Measurements from ENCODE around the gene HOXA4. TPM values are rescaled to one million over a fixed set of nuclear protein-coding genes. Genes with fewer than 3 reads are reported as not detected.

Gene HOXA4
- total RNA-seq, 1 experiment from 2014 or later = 2.0 TPM

- no peak overlapping the region for H3K4me3 ChIP-seq (replicated peaks in 1 of 2; ENCODE audit: low read depth in 1 of 2, low read length in 2 of 2)
- H4K20me1 ChIP-seq (ENCODE audit: insufficient read depth) = no peaks in the 10 kb centered on the region
- H3K27ac ChIP-seq (ENCODE audit: low read depth, low read length) = no peak overlapping the region
- H2AFZ ChIP-seq (ENCODE audit: low read depth, low read length, poor library complexity, severe bottlenecking) = no peak overlapping the region
- H3K36me3 ChIP-seq (ENCODE audit: control insufficient read depth in 1 of 2, insufficient read depth in 2 of 2, low read length in 2 of 2) = no peaks in the 10 kb centered on the region
- H3K27me3 ChIP-seq (ENCODE audit: insufficient read depth, low read length) = no peaks in the 10 kb centered on the region
- CTCF ChIA-PET = no interaction called here
- no peak for DNase-seq (ENCODE audit: low read depth, low spot score)
- H3K9me2 ChIP-seq (ENCODE audit: insufficient read depth) = no peaks in the 10 kb centered on the region
- TF ChIP-seq SP1 (IDR thresholded peaks at IDR 0.05; ENCODE audit: low read depth) (no peak), EZH2phosphoT487 (IDR thresholded peaks at IDR 0.05; ENCODE audit: borderline replicate concordance) (no peak), REST (IDR thresholded peaks at IDR 0.05; ENCODE audit: low read depth) (no peak), ZBTB33 (IDR thresholded peaks at IDR 0.05; ENCODE audit: extremely low read depth, insufficient replicate concordance, low read length) (no peak), CTCF (IDR thresholded peaks at IDR 0.05 in 2 of 3, conservative IDR thresholded peaks at IDR 0.05 in 1 of 3; ENCODE audit: borderline replicate concordance in 1 of 3, insufficient read depth in 1 of 3, low read depth in 2 of 3, low read length in 2 of 3) (no peak), EGR1 (IDR thresholded peaks at IDR 0.05; ENCODE audit: low read depth) (no peak), FOSL1 (IDR thresholded peaks at IDR 0.05; ENCODE audit: low read depth) (no peak), YY1 (IDR thresholded peaks at IDR 0.05; ENCODE audit: extremely low read depth, insufficient replicate concordance, low read depth, low read length) (no peak), SIN3A (IDR thresholded peaks at IDR 0.05; ENCODE audit: low read depth) (no peak), ATF3 (IDR thresholded peaks at IDR 0.05) (no peak), RAD21 (IDR thresholded peaks at IDR 0.05; ENCODE audit: low read depth) (no peak), ZFX (IDR thresholded peaks at IDR 0.05) (no peak), ZNF274 (IDR thresholded peaks at IDR 0.05; ENCODE audit: low read depth, low read length) (no peak), CBX3 (IDR thresholded peaks at IDR 0.05; ENCODE audit: low read depth) (no peak), ELF1 (IDR thresholded peaks at IDR 0.05; ENCODE audit: borderline replicate concordance, low read depth) (no peak)
- BruUV-seq (replicated peaks) = no TSS peak
- no peak for ATAC-seq
- no peak overlapping the region for H3K4me2 ChIP-seq (ENCODE audit: low read length)
- H3K79me2 ChIP-seq (ENCODE audit: insufficient read depth, low read length) = peaks cover 25% of the 10 kb centered on the region
- H3K4me1 ChIP-seq (ENCODE audit: control insufficient read depth in 1 of 2, insufficient read depth in 2 of 2, low read length in 2 of 2) = peaks cover 10 to 19% of the 10 kb centered on the region in 2 experiments; a peak in 3 of 4 replicates
- POLR2A ChIA-PET = interaction anchor here (1.2 kb wide), 1 partner anchor 9 kb away, joined by 3 read pairs; no protein-coding TSS in a partner anchor
- H3K9ac ChIP-seq (ENCODE audit: low read length) = no peak overlapping the region
- H3K9me3 ChIP-seq (ENCODE audit: control insufficient read depth in 1 of 2, insufficient read depth in 1 of 2, low read depth in 1 of 2, low read length in 2 of 2) = no peaks in the 10 kb centered on the region
- RAD21 ChIA-PET (ENCODE audit: low non-redundant PET in 1 of 2, low total read pairs in 2 of 2, uncharacterized antibody in 2 of 2, unreplicated experiment in 2 of 2) = no interaction called here
- intact Hi-C loops (cut with micrococcal nuclease) = no loop called here
Measured at GRCh38 chr7:27099453-27100370, 30.8 kb downstream of the HOXA4 start.
